Hematopoietic multipotent progenitor cell treated with erythropoietin and hydrocortisone succinate and interleukin-3 and kit ligand, for 17 days (in vitro differentiated cells): ENCODE data around the gene EEF1AKMT3.

Experiments used
- DNase-seq: peaks from one replicate; pipeline ENCODE4 v3.0.0-alpha.2; 2015; ENCODE audit warnings: low spot score

Gene EEF1AKMT3

GRCh38 chr12:57783466-57783801 is 11.0 kb downstream of the EEF1AKMT3 start:
- no peak for DNase-seq

DNA sequence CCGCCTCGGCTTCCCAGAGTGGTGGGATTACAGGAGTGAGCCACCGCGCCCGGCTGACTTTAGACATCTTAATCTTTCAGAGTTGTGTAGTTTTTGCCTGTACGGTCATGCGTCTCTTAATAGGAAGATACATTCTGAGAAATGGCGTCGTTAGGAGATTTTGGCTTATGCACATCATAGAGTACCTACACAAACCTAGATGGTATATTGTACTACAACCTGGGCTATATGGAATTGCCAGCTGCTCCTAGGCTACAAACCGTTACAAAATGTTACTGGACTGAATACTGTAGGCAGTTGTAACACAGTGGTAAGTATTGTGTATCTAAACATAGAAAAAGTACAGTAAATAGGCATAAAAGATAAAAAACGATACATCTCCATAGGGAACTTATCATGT is 11.4 kb downstream of the EEF1AKMT3 start:
- DNase-seq: no peak

DNA sequence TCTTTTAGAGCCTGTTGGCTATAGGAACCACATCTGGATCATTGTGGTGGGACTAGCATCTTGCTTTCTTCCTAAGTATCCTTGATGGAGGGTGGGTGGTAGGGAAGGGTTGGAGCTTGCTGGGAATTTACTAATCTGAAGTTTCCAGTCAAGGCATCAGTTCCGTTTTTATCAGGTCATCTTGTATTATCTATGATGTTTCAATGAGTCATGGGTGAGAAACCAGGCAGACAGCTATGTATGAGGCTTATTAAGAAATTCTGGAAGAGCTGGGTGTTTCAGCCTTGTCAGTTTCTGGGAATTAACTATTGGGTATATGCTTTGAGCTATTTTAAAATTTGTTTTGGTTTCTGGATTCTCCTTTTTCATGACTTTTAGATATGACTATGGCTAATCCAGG is 21.5 kb downstream of the EEF1AKMT3 start:
- no peak for DNase-seq

GRCh38 chr12:57795354-57795753 is 22.9 kb downstream of the EEF1AKMT3 start:
- no peak for DNase-seq

DNA sequence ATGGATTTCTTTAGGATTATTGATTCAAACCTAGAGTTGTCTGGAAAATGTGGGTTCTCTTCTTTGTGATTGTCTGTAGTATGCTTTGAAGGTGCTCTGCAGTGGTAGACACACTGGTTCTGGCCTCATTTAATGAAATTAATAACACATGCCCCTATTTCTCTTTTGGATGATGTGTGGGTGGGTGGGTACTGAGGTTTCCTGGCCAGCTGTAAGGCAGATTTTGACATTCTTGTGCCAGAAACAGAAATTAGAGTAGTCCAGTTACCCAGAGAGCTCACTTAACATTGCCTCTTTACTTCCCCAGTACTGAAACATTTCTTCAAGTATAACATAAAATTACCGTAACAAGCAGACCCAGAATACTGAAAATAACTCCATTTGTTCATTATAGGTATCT is 24.6 kb downstream of the EEF1AKMT3 start:
- no peak for DNase-seq

DNA sequence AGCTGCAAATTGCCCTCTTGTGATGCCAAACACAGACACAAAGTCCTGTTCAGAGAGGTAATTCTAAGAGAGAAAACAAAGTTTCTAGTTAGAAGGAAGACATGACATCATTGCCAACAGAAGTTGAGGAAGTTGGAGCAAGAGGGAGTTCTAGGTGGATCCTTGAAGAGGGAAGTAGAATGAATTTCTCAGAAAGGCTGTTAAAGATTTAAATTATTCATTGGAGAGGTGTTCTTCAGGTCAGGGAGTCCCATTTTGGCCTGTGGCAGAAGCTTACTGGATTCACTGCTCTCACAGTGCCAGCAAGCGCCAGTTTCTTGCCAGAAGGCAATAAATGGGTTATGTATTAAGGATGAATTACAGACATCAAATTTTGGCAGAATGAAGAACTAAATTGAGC is 25.5 kb downstream of the EEF1AKMT3 start:
- no peak for DNase-seq

- DNase-seq: no peak
Measured at GRCh38 chr12:57800965-57801364, 28.6 kb downstream of the EEF1AKMT3 start.

DNA sequence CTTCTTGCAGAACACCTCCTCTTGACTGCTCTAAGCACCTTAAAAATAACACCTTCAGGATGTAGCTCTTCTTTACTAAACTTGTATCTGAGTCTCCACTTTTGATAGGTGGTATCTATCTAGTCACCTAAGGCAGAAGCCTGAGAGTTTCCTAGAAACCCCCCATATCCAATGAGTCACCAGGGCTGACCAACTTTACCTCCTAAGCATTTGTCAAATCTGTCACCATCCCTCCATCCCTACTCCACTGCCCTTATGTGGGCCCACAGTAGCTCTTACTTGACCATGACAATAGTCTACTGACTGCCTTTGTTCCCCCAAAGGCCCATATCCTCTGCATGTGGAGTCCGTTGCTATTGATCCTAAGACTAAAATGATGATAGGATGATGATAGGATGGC is 30.2 kb downstream of the EEF1AKMT3 start:
- DNase-seq: no peak

- no peak for DNase-seq
Measured at GRCh38 chr12:57803319-57803893, 31.0 kb downstream of the EEF1AKMT3 start.

DNA sequence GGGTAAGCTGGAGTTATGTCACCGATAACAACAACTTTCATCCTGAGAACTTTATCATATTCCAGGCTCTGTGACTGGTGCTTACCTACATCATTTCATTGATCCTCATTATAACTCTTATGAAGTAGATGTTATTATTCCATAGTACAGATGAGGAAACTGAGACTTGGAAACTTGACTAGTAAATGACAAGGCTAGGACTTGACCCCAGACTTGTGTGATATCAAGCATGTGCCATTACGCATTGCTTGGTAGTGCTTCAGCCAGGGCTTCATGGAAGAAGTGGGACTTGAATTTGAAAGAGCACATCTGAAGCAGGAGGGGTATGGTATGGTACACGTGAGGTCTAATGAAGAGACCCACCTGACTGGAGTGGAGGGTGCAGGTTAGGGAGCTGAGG is 34.3 kb downstream of the EEF1AKMT3 start:
- no peak for DNase-seq

GRCh38 chr12:57807285-57807684 is 34.9 kb downstream of the EEF1AKMT3 start:
- DNase-seq: no peak

- no peak for DNase-seq
Measured at GRCh38 chr12:57808351-57808750, 35.9 kb downstream of the EEF1AKMT3 start.

DNA sequence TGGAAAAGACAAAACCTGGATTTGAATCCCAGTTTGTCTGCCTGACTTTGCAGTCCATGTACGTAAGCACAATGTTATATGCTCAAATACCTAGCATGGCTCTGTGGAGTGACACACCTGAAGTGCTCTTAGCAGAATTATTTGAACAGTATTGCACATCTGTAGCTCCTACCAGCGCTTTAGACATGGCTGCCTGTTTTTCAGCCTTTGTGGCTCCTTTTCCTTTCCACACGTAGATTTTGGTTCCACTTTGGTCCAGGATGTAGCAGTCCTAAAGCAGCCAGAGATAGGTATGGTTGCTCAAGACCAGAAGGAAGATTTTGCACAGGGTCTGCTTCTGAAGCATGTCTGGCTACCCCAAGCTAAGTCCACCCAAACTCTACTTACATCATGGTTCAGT is 37.0 kb downstream of the EEF1AKMT3 start:
- DNase-seq: no peak

- DNase-seq: peak; percentile 29
Measured at GRCh38 chr12:57810450-57810849, 38.0 kb downstream of the EEF1AKMT3 start.

- DNase-seq: no peak
Measured at GRCh38 chr12:57811028-57811755, 38.8 kb downstream of the EEF1AKMT3 start.

GRCh38 chr12:57813111-57813970 is 40.9 kb downstream of the EEF1AKMT3 start:
- DNase-seq: no peak

GRCh38 chr12:57813971-57814772 is 41.8 kb downstream of the EEF1AKMT3 start:
- DNase-seq: no peak

- DNase-seq: no peak
Measured at GRCh38 chr12:57815177-57816000, 43.0 kb downstream of the EEF1AKMT3 start.

- no peak for DNase-seq
Measured at GRCh38 chr12:57816001-57816854, 43.8 kb downstream of the EEF1AKMT3 start.

- DNase-seq: no peak
Measured at GRCh38 chr12:57816855-57817151, 44.4 kb downstream of the EEF1AKMT3 start.
